GM13976 (cell line): ENCODE data around the gene RTTN.

Experiments used
- DNase-seq: peaks from one replicate; pipeline ENCODE4 v3.0.0; 2012; ENCODE audit warnings: low spot score
- in situ Hi-C: fragments of 300-500 bp; cut with MboI; formaldehyde crosslinking; loops from one replicate; pipeline ENCODE4 v1.12.0; 2022; ENCODE audit warnings: low sequenced_read_pairs, mixed read lengths, inconsistent platforms; ENCODE audit not compliant: unreplicated experiment
- TF ChIP-seq, protein P1 (sequence below): IDR thresholded peaks from 2 replicates; pipeline ENCODE4 v1.5.1; 2012; ENCODE audit warnings: borderline replicate concordance, mild to moderate bottlenecking; ENCODE audit not compliant: insufficient read depth; ENCODE audit errors: extremely low read depth, missing control alignments, control extremely low read depth

The RTTN gene

DNA sequence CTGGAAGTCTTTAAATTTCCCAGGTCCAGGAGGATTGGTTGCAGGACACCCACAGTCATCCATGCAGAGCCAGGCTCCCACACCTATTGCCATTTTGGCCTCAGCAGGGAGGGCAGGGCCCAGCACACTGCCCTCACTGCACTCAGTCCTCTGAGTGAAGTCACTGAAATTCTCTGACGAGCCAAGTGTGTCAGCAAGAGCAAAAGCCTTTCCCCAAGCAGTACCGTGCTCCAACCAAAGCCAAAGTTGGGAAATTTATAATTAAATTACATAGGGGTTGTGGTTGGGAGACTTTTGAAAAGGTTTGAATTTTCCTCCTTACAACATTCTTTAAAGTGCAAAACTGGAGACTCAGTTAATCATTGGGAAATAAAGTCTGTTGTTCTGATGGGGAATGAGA lies 159.3 kb downstream of the RTTN start:
- TF ChIP-seq, protein P1, sequence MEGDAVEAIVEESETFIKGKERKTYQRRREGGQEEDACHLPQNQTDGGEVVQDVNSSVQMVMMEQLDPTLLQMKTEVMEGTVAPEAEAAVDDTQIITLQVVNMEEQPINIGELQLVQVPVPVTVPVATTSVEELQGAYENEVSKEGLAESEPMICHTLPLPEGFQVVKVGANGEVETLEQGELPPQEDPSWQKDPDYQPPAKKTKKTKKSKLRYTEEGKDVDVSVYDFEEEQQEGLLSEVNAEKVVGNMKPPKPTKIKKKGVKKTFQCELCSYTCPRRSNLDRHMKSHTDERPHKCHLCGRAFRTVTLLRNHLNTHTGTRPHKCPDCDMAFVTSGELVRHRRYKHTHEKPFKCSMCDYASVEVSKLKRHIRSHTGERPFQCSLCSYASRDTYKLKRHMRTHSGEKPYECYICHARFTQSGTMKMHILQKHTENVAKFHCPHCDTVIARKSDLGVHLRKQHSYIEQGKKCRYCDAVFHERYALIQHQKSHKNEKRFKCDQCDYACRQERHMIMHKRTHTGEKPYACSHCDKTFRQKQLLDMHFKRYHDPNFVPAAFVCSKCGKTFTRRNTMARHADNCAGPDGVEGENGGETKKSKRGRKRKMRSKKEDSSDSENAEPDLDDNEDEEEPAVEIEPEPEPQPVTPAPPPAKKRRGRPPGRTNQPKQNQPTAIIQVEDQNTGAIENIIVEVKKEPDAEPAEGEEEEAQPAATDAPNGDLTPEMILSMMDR = no peak
- DNase-seq = no peak
- in situ Hi-C loops = no loop called here

DNA sequence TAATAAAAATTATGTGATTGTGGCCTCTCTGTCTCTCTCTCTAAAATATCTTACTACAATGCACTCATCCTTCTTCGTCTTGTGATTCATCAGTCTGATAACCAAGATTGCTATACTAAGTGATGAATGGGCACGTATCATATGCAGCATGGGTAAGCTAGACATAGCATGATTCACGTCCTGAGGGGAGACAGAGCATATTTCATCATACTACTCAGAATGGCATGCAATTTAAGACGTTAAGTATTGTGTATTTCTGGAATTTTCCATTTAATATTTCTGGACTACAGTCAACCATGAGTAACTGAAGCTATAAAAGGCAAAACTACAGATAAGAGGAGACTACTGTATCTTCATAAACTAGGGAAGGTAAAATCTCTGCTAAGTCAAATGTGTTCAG lies 160.9 kb downstream of the RTTN start:
- in situ Hi-C loops = no loop called here
- DNase-seq = no peak
- TF ChIP-seq, protein P1 = no peak

DNA sequence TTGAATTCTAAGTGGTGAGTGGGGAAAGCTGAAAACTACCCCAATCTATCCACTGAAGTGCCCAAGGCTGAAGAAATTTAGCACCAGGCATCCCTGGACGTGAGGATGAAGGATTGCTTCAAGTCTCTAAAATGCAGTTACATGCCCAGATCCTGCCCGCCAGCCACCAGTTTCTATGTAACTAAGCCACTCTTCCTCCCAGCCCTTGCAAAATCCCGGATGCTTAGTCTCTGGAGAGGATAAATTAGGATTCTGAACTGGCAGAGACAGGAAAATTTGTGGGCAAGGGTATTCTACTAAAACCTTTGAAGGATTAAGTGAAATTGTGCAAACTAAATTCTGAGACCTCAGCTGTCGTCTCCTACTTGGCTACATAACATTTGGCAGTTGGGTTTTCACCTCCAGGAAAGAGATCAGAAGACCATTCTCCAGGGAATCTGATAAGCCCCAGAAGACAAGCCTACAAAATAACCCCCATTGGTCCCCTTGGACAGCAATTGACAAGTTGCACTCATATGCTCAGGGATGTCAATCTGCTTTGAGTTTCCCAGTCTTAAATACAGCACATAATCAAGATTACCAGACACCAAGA lies 163.9 kb downstream of the RTTN start:
- TF ChIP-seq, protein P1 = no peak
- no peak for DNase-seq
- in situ Hi-C loops = no loop called here

DNA sequence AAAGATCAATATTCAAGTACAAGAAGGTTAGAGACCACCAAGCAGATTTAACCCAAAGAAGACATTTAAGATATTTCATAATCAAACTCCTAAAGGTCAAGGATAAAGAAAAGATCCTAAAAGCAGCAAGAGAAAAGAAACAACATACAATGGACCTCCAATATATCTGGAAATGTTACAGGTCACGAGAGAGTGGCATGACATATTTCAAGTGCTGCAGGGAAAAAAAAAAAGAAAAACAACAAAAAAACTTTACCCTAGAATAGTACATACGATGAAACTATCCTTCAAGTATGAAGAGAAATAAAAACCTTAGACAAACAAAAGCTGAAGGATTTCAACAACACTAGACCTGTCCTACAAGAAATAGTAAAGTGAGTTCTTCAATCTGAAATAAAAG lies 166.3 kb downstream of the RTTN start:
- no peak for DNase-seq
- in situ Hi-C loops = no loop called here
- TF ChIP-seq, protein P1 = no peak

DNA sequence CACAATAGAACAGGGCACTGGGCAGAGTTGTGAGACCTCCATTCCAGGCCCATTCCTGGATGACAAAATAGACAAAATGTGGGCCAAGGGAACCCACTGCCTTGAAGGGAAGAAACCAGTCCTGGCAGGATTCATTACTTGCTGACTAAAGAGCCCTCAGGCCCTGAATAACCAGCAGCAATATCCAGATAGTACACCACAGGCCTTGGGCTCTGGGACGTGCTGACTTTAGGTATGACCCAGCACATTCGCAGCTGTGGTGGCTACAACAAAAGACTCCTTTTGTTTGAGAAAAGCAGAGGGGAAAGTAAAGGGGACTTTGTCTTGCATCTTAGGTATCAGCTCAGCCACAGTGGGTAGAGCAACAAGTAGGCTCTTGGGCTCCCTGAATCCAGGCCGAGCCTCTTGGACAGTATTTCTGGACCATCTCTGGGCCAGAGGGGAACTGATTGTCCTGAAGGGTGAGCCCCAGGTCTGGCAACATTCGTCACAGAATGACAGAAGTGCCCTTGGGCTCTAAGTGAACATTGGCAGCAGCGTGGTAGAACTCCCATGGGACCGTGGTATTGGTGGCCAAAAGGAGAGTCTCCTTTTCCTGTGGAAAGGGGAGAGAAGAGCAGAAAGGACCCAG lies 167.9 kb downstream of the RTTN start:
- TF ChIP-seq, protein P1 = no peak
- DNase-seq = no peak
- in situ Hi-C loops = no loop called here

DNA sequence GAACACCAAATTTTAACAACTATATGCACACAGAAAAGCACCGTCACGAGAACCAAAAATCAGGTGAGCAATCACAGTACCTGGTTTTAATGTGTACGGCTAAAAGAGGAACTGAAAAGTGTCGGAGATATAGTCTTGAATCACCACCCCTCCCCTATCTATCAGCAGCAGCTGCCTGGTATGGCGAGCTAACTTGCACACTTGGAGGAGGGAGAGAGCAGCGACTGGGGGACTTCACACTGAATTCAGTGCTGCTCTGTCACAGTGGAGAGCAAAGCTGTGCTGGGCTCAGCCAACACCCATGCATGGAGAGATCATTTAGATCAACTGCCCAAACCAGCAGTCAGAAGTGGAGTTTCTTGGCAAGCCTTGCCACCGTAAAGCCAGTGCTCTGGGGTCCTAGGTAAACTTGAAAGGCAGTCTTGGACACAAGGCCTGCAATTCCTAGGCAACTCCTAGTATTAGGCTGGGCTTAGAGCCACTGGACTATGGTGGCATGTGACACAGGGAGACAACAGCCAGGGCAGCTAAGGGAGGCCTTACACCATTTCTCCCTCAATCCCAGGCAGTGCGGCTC lies 168.6 kb downstream of the RTTN start:
- in situ Hi-C loops = no loop called here
- DNase-seq = peak; percentile 63
- TF ChIP-seq, protein P1 = no peak
